Pancreas (tissue), 10 donors: Measurements from ENCODE around the gene TTPAL. TPM values are rescaled to one million over a fixed set of nuclear protein-coding genes. Genes with fewer than 3 reads are reported as not detected.

Experiments used
- ATAC-seq, 4 donors: fragments of 200-7000 bp; cut with Tn5 transposase; one replicate each; pipeline versions ENCODE4 v1.8.0 to v1.9.1; 2020; ENCODE audit warnings: mild to moderate bottlenecking in 4 of 4, moderate library complexity in 4 of 4
- DNase-seq, 6 donors: peaks; one replicate each; pipeline ENCODE4 v3.0.0-alpha.2; 2020
- FAIRE-seq: peaks from 2 replicates; lab custom pipeline; 2012; peaks lifted over from hg19 to GRCh38; lab: Jason Lieb, UNC
- H3K27ac ChIP-seq, 4 donors: fragments of 200-600 bp; sonication (generic); 1 replicate in 3 of 4; 2 replicates in 1 of 4; pipeline versions ENCODE4 v1.5.0 to v1.8.0; 2020
- H3K27me3 ChIP-seq, 4 donors: fragments of 200-600 bp; one replicate each; pipeline ENCODE4 v1.8.0; 2021
- H3K36me3 ChIP-seq, 3 donors: fragments of 200-600 bp; sonication (generic) in 1 of 3; one replicate each; pipeline versions ENCODE4 v1.5.0 to v1.8.0; 2020 to 2021
- H3K4me1 ChIP-seq, 3 donors: fragments of 200-600 bp; one replicate each; pipeline ENCODE4 v1.8.0; 2021
- H3K4me3 ChIP-seq, 4 donors: fragments of 200-600 bp; sonication (generic) in 2 of 4; one replicate each; pipeline versions ENCODE4 v1.5.0 to v1.8.0; 2020 to 2021
- H3K9me3 ChIP-seq, 4 donors: fragments of 200-600 bp; one replicate each; pipeline ENCODE4 v1.8.0; 2021
- CTCF ChIP-seq, 4 donors: fragments of 200-600 bp; sonication (generic) in 3 of 4; IDR thresholded peaks; one replicate each; pipeline versions ENCODE4 v1.5.0 to v1.8.0; 2021; ENCODE audit warnings: antibody characterized with exemption in 4 of 4
- WGBS, 2 donors: extraction: QIAGEN DNeasy Blood & Tissue Kit; methylation state at CpG; one replicate each; pipeline ENCODE4 v1.1.7; 2013; 5-methylcytosine and 5-hydroxymethylcytosine counted together
- intact Hi-C, 3 donors: fragments of 100-400 bp; cut with DNase I; formaldehyde crosslinking; loops; one replicate each; pipeline versions ENCODE4 v1.11.1 to v1.14.2; 2022
- polyA plus RNA-seq, 2 donors: library from polyadenylated mRNA; stranded (reverse); fragments of 200-250 nt; gene quantifications; one replicate each; pipeline ENCODE4 v1.2.3, GENCODE V29; 2013
- total RNA-seq, 6 donors: library from RNA; stranded (reverse); fragmentation: NEBNext Ultra II Directional in 4 of 6; extraction: Animal tissue kit (Norgen Biotek cat#: 25700) in 4 of 6; gene quantifications; one replicate each; pipeline versions ENCODE4 v1.2.1 to v1.2.4, GENCODE V29; 2021 to 2023
- donor health status: healthy with polysubstance abuse.
- donor health status: DM: no; HTN: no; CAD: no; lungs with moderate emphysema.
- donor health status: DM: no; HTN: no; CAD: no.
- donor health status: control.
- donor health status: control.
- donor health status: Bipolar disorder and iron deficiency.
- donor health status: DM: yes; HTN: yes; CAD: no.
- donor health status: DM: no; HTN: no; CAD: no.
- donor health status: DM: no; HTN: no; CAD: no.
- donor health status: DM: yes; HTN: yes; CAD: no.

TTPAL gene
- total and polyA plus RNA-seq, 8 donors: 3.1 to 8.2 (median 5.9) TPM

GRCh38 chr20:44521484-44522481, 46.1 kb downstream of the TTPAL start, which contains the start of gene SERINC3:
SERINC3 (minus strand) TSS chr20:44522070; CDS start chr20:44521951, 119 bp downstream.
- Histone ChIP-seq H3K27ac (peak within 1 kb of the TSS; percentile 94 to 98 (median 96)), H3K4me1 (peaks cover 20 to 24% (median 22%) of the 10 kb centered on the region in 3 donors), H3K27me3 (no peaks in the 10 kb centered on the region), H3K4me3 (peak within 1 kb of the TSS; percentile 79 to 98 (median 84)), H3K36me3 (no peaks in the 10 kb centered on the region), H3K9me3 (no peaks in the 10 kb centered on the region)
- ATAC-seq (peak; percentile 99 to 100 (median 100)), DNase-seq (peak; percentile 94 to 99 (median 96)), FAIRE-seq (peak; percentile 82)
- 0% methylated on average over 49 of the region's 49 CpGs for WGBS, 2 donors
- intact Hi-C loops: no loop called here
- no peak for TF ChIP-seq CTCF (IDR thresholded peaks at IDR 0.05)

GRCh38 chr20:44522841-44523240, 47.2 kb downstream of the TTPAL start:
- no peaks in the 10 kb centered on the region for H3K9me3 ChIP-seq
- FAIRE-seq (no peak), ATAC-seq (no peak), DNase-seq (no peak)
- no peaks in the 10 kb centered on the region for H3K27me3 ChIP-seq
- H3K4me3 ChIP-seq: no peak overlapping the region
- intact Hi-C loops: no loop called here
- H3K36me3 ChIP-seq: no peaks in the 10 kb centered on the region
- TF ChIP-seq CTCF (IDR thresholded peaks at IDR 0.05): no peak
- H3K4me1 ChIP-seq: peaks cover 18 to 22% (median 20%) of the 10 kb centered on the region in 3 donors
- 85 to 86% methylated on average over 1 of the region's 1 CpG for WGBS, 2 donors
- H3K27ac ChIP-seq: peak overlapping the region in 3 of 4 donors; percentile 94 to 98 (median 97)

- FAIRE-seq: no peak
Measured at GRCh38 chr20:44523746-44524145, 48.1 kb downstream of the TTPAL start.

GRCh38 chr20:44526129-44526528, 50.5 kb downstream of the TTPAL start:
- ATAC-seq (no peak), FAIRE-seq (no peak), DNase-seq (no peak)
- no peaks in the 10 kb centered on the region for H3K27me3 ChIP-seq
- TF ChIP-seq CTCF (IDR thresholded peaks at IDR 0.05): no peak
- intact Hi-C loops: no loop called here
- no peaks in the 10 kb centered on the region for H3K36me3 ChIP-seq
- no peak overlapping the region for H3K4me3 ChIP-seq
- peaks cover 0 to under 1% (median under 1%) of the 10 kb centered on the region in 3 donors for H3K4me1 ChIP-seq
- WGBS, 2 donors: 76% methylated on average over 6 of the region's 6 CpGs
- no peak overlapping the region for H3K27ac ChIP-seq
- H3K9me3 ChIP-seq: no peaks in the 10 kb centered on the region

More at GRCh38 chr20:44523746-44524145, 48.1 kb downstream of the TTPAL start:
- no peak for DNase-seq
- no peak overlapping the region for H3K27ac ChIP-seq
- WGBS, 2 donors: 35 to 39% methylated on average over 4 of the region's 4 CpGs
- H3K27me3 ChIP-seq: no peaks in the 10 kb centered on the region
- H3K36me3 ChIP-seq: no peaks in the 10 kb centered on the region
- TF ChIP-seq CTCF (IDR thresholded peaks at IDR 0.05): no peak
- H3K4me1 ChIP-seq: peaks cover 16 to 22% (median 20%) of the 10 kb centered on the region in 3 donors
- no peak overlapping the region for H3K4me3 ChIP-seq
- intact Hi-C loops: no loop called here
- ATAC-seq: no peak
- H3K9me3 ChIP-seq: no peaks in the 10 kb centered on the region
